ENCODE data around the gene TKTL1. TPM values are rescaled to one million over a fixed set of nuclear protein-coding genes. Genes with fewer than 3 reads are reported as not detected.

Gene TKTL1
- total and polyA plus RNA-seq, 2 of the 8 experiments (the other 6 are each of a cell fraction or from before 2014, with no cell fraction given) = 0.05 TPM; not detected in 1

DNA sequence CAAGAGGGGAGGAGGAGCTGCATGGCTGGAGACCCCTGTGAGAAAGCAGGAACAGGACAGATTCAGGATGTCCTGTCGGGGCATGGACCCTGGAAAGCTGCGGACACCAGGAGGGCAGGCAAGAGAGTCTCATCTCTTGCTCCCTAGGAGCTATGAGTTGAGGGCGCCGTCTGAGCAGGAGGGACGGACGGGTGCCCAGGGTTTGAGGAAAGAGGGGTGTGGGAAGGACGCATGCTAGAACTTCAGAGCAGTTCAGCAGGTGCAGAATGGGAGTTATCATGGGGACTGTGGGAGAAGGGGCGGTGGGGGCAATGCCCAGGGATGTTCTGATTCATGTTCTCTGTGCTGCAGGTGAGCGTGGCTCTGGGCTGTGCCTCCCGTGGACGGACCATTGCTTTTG, 24.8 kb downstream of the TKTL1 start:
- CTCF ChIA-PET (ENCODE audit: partially characterized antibody) = no interaction called here
- TF ChIP-seq EZH2 (IDR thresholded peaks at IDR 0.05; ENCODE audit: low read depth, low read length, severe bottlenecking) (no peak), HDAC6 (IDR thresholded peaks at IDR 0.05; ENCODE audit: low read depth, low read length) (no peak), CREB1 (IDR thresholded peaks at IDR 0.05) (no peak), RXRA (IDR thresholded peaks at IDR 0.05; ENCODE audit: insufficient read depth, low read depth, low read length) (no peak), CBX5 (IDR thresholded peaks at IDR 0.05; ENCODE audit: low read depth, low read length) (no peak), SAP30 (IDR thresholded peaks at IDR 0.05; ENCODE audit: insufficient read depth, insufficient replicate concordance, low read length) (no peak), NRF1 (IDR thresholded peaks at IDR 0.05; ENCODE audit: low read depth, low read length) (no peak), KDM4A (IDR thresholded peaks at IDR 0.05; ENCODE audit: low read depth, low read length, severe bottlenecking) (no peak), YY1 (IDR thresholded peaks at IDR 0.05; ENCODE audit: low read depth, low read length) (no peak), CBX8 (IDR thresholded peaks at IDR 0.05; ENCODE audit: borderline replicate concordance, low read depth, low read length) (no peak), SP4 (IDR thresholded peaks at IDR 0.05; ENCODE audit: low read length) (no peak), CEBPB (IDR thresholded peaks at IDR 0.05; ENCODE audit: low read depth, low read length) (no peak), GTF2F1 (IDR thresholded peaks at IDR 0.05; ENCODE audit: borderline replicate concordance, low read depth, low read length) (no peak), HDAC2 (IDR thresholded peaks at IDR 0.05; ENCODE audit: borderline replicate concordance in 1 of 2, low read depth in 2 of 2, low read length in 2 of 2) (no peak), BACH1 (IDR thresholded peaks at IDR 0.05; ENCODE audit: low read length) (no peak)
- WGBS, 2 experiments (ENCODE audit: extremely low coverage in 1 of 2, insufficient coverage in 1 of 2, insufficient read length in 1 of 2, insufficient replicate concordance in 2 of 2, low coverage in 1 of 2, low lambda C conversion rate in 2 of 2, missing lambda C conversion rate in 1 of 2) = 86% methylated on average over 7 of the region's 11 CpGs; no CpG with 5 or more reads in 1 of the 2 experiments

More for the DNA sequence above, 24.8 kb downstream of the TKTL1 start:
- H3K23me2 ChIP-seq (ENCODE audit: low read depth, low read length) = no peaks in the 10 kb centered on the region
- H3K4me2 ChIP-seq (ENCODE audit: insufficient read depth in 1 of 2, low read depth in 2 of 2, low read length in 2 of 2) = no peak overlapping the region
- no peak overlapping the region for H2AFZ ChIP-seq (ENCODE audit: low read length)
- H2BK5ac ChIP-seq (ENCODE audit: low read depth, low read length) = no peak overlapping the region
- H3K18ac ChIP-seq (ENCODE audit: extremely low read depth, low read length) = no peak overlapping the region
- H3K14ac ChIP-seq (ENCODE audit: insufficient read length) = no peak overlapping the region
- no peaks in the 10 kb centered on the region for H3K9me3 ChIP-seq (ENCODE audit: insufficient read depth in 2 of 2, low read depth in 1 of 2, low read length in 1 of 2)
- no peaks in the 10 kb centered on the region for H3K79me1 ChIP-seq (ENCODE audit: low read depth, low read length)
- H4K8ac ChIP-seq (ENCODE audit: extremely low read depth, insufficient read depth, low read length) = no peak overlapping the region
- no peak overlapping the region for H3K4me3 ChIP-seq (ENCODE audit: extremely low read depth in 1 of 4, insufficient read depth in 2 of 4, low read depth in 3 of 4, low read length in 4 of 4)
- no peaks in the 10 kb centered on the region for H4K20me1 ChIP-seq (replicated peaks in 1 of 2; ENCODE audit: control insufficient read depth in 1 of 2, insufficient read depth in 2 of 2, low read length in 2 of 2)
- H2AK5ac ChIP-seq (ENCODE audit: low read depth, low read length) = no peak overlapping the region
- no peak overlapping the region for H2BK20ac ChIP-seq (ENCODE audit: low read length)
- H3K27me3 ChIP-seq (replicated peaks in 1 of 4; ENCODE audit: control insufficient read depth in 3 of 4, extremely low read depth in 1 of 4, insufficient read depth in 3 of 4, low read length in 3 of 4) = no peaks in the 10 kb centered on the region
- H2BK120ac ChIP-seq (replicated peaks; ENCODE audit: low read depth, low read length) = no peak overlapping the region
- H3K23ac ChIP-seq (ENCODE audit: insufficient read length) = no peak overlapping the region
- no peak overlapping the region for H4K91ac ChIP-seq (replicated peaks; ENCODE audit: insufficient read length, low read length)
- no peak overlapping the region for H2BK12ac ChIP-seq (ENCODE audit: low read depth, low read length)
- DNase-seq (ENCODE audit: low read depth in 1 of 2, low spot score in 2 of 2) (no peak), FAIRE-seq (no peak)
- no peak overlapping the region for H3K27ac ChIP-seq (ENCODE audit: low read depth, low read length)
- no peak overlapping the region for H3K56ac ChIP-seq (replicated peaks; ENCODE audit: insufficient read length, low read depth, low read length)
- H3K36me3 ChIP-seq (ENCODE audit: control insufficient read depth in 2 of 4, insufficient read depth in 4 of 4, low read length in 3 of 4) = no peaks in the 10 kb centered on the region
- H3K79me2 ChIP-seq (ENCODE audit: control insufficient read depth in 1 of 2, insufficient read depth in 2 of 2, low read length in 2 of 2) = no peaks in the 10 kb centered on the region
- POLR2A ChIA-PET (ENCODE audit: partially characterized antibody) = no interaction called here
- no peak overlapping the region for H3K9ac ChIP-seq (replicated peaks in 1 of 4; ENCODE audit: extremely low read depth in 1 of 4, low read depth in 3 of 4, low read length in 3 of 4)
- no peaks in the 10 kb centered on the region for H3K4me1 ChIP-seq (replicated peaks in 1 of 4; ENCODE audit: control insufficient read depth in 3 of 4, insufficient read depth in 4 of 4, low read length in 3 of 4)
- H4K5ac ChIP-seq (ENCODE audit: insufficient read length, low read depth, low read length) = no peak overlapping the region
- H3K4ac ChIP-seq (replicated peaks; ENCODE audit: insufficient read length, low read depth, low read length) = no peak overlapping the region
- H2BK15ac ChIP-seq (ENCODE audit: low read length) = no peak overlapping the region
